OCI-LY7 (cell line): ENCODE data around the gene PDAP1. TPM values are rescaled to one million over a fixed set of nuclear protein-coding genes. Genes with fewer than 3 reads are reported as not detected.

Experiments
- BruUV-seq: library from RNA; stranded (reverse); fragments of 400-500 nt; replicated peaks from 2 replicates; lab custom pipeline; 2021; lab: Mats Ljungman, UMichigan
- CTCF ChIA-PET: fragments of 300-600 bp; sonication (Branson Sonifier 250); formaldehyde crosslinking; loops from one replicate; lab custom pipeline; 2022; ENCODE audit warnings: antibody characterized with exemption; ENCODE audit not compliant: unreplicated experiment; lab: Charles Lee
- POLR2A ChIA-PET: fragments of 300-600 bp; sonication (Branson Sonifier 250); formaldehyde crosslinking; loops from one replicate; lab custom pipeline; 2022; ENCODE audit warnings: antibody characterized with exemption; lab: Charles Lee
- DNase-seq: peaks from one replicate; pipeline ENCODE4 v3.0.0-alpha.2; 2015; ENCODE audit warnings: low spot score
- H2AFZ ChIP-seq: fragments of 200-600 bp; sonication (generic), shearing (Covaris generic); 2 replicates; pipeline ENCODE4 v1.6.1; 2014; ENCODE audit warnings: mild to moderate bottlenecking, antibody characterized with exemption, low read length, moderate library complexity
- H3K27ac ChIP-seq: fragments of 200-600 bp; sonication (generic); 2 replicates; pipeline ENCODE4 v1.5.1; 2014; ENCODE audit warnings: mixed run types, low read depth, mild to moderate bottlenecking, moderate library complexity, low read length, inconsistent platforms; ENCODE audit not compliant: poor library complexity, severe bottlenecking
- H3K36me3 ChIP-seq: fragments of 200-600 bp; sonication (generic); 2 replicates; pipeline ENCODE4 v1.6.1; 2014; ENCODE audit warnings: mild to moderate bottlenecking, antibody characterized with exemption, low read length, moderate library complexity, mixed read lengths; ENCODE audit not compliant: insufficient read depth
- H3K4me1 ChIP-seq: fragments of 200-600 bp; sonication (generic); 2 replicates; pipeline ENCODE4 v1.5.1; 2014; ENCODE audit warnings: mild to moderate bottlenecking, low read length; ENCODE audit not compliant: insufficient read depth, poor library complexity, severe bottlenecking
- H3K4me2 ChIP-seq: fragments of 200-600 bp; sonication (generic); 2 replicates; pipeline ENCODE4 v1.6.1; 2014; ENCODE audit warnings: mild to moderate bottlenecking, low read length
- H3K4me3 ChIP-seq: fragments of 200-600 bp; sonication (generic); 2 replicates; pipeline ENCODE4 v1.5.1; 2014; ENCODE audit warnings: mild to moderate bottlenecking, low read depth, low read length; ENCODE audit not compliant: poor library complexity, severe bottlenecking
- H3K79me2 ChIP-seq: fragments of 200-600 bp; sonication (generic); 2 replicates; pipeline ENCODE4 v1.6.1; 2016; ENCODE audit warnings: low read depth, mild to moderate bottlenecking, low read length, moderate library complexity, mixed read lengths; ENCODE audit not compliant: insufficient read depth
- H3K9me2 ChIP-seq: fragments of 200-600 bp; sonication (generic); 2 replicates; pipeline ENCODE4 v1.6.1; 2016; ENCODE audit warnings: mild to moderate bottlenecking, low read length, mixed read lengths; ENCODE audit not compliant: insufficient read depth
- H3K9me3 ChIP-seq: fragments of 200-600 bp; sonication (generic); 2 replicates; pipeline ENCODE4 v1.6.1; 2014; ENCODE audit warnings: mild to moderate bottlenecking, mixed run types, low read length, mixed read lengths
- H4K20me1 ChIP-seq: fragments of 200-600 bp; sonication (generic); 2 replicates; pipeline ENCODE4 v1.6.1; 2014; ENCODE audit warnings: mild to moderate bottlenecking, antibody characterized with exemption, low read length, moderate library complexity, mixed read lengths; ENCODE audit not compliant: insufficient read depth
- EZH2phosphoT487 ChIP-seq: fragments of 200-600 bp; sonication (generic); IDR thresholded peaks from 2 replicates; pipeline ENCODE4 v1.6.1; 2018; ENCODE audit warnings: low read depth, borderline replicate concordance, mild to moderate bottlenecking, mixed run types, antibody characterized with exemption, low read length, moderate library complexity, mixed read lengths
- intact Hi-C: fragments of 100-400 bp; cut with micrococcal nuclease; formaldehyde crosslinking; loops from one replicate; pipeline ENCODE4 v1.10.0; 2022; ENCODE audit not compliant: unreplicated experiment
- total RNA-seq, 2 experiments: library from RNA; depleted of rRNA in 1 of 2; stranded (reverse); fragments of >200 nt in 1 of 2; shearing (Covaris generic) in 1 of 2; gene quantifications; 2 replicates each; pipeline ENCODE4 v1.2.3, GENCODE V29; 2014 to 2022
- TF ChIP-seq, protein P1 (sequence below): fragments of 200-600 bp; sonication (generic); conservative IDR thresholded peaks from 2 replicates; pipeline ENCODE4 v1.5.1; 2014; ENCODE audit warnings: mild to moderate bottlenecking, antibody characterized with exemption, low read length, moderate library complexity, mixed read lengths

The PDAP1 gene
- total RNA-seq, 2 experiments from 2014 or later = 33.7 to 135 TPM

DNA sequence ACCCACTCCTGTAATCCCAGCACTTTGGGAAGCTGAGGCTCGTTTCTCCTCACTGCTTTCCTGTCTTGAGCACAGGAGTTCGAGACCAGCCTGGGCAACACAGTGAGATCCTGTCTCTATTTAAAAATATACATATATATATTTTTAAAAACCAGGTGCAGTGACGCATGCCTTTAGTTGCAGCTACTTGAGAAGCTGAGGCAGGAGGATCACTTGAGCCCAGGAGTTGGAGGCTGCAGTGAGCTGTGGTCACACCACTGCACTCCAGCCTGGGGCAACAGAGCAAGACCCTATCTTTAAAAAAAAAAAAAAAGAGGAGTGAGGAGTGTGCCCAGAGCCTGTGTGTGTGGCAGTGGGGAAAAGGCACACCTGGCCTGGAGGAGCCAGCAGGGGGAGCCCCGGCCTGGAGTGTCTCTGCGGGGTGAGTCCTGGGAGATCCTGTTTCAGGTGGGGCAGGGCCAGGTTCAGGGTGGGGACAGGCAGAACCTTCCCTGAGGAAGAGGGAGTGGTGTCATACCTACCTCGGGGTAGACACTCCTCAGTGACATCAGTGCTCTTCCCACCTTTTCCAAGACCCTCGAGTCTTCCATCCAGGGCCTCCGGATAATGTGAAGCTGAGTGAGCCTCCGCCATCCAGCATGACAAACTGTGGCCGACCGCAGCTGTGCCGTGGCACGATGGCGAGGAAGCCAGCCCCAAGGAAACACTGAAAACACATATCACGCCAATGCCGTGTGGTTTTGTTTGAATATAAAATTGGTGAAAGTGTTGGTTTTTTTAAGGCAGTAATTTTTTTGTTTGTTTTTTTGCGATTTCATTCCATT lies 42.9 kb downstream of the PDAP1 start:
- intact Hi-C loops = loop anchor here (1.0 kb wide), 1 partner anchor 22 kb away; no protein-coding TSS in a partner anchor

DNA sequence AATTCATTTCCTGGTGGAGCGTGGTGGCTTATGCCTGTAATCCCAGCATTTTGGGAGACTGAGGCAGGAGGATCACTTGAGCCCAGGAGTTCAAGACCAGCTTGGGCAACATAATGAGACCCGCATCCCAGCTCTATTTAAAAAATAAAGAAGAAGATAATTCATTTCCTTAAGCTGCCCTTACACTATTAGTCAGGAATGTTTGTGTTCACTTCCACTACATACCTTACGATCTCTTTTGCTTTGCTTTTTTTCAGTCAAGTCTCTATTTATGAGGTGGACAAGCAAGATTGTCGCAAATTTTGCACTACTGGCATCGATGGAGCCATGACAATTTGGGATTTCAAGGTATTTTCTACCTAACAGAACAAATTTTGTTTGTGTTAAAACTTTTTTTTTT lies 45.1 kb downstream of the PDAP1 start:
- TF ChIP-seq, protein P1, sequence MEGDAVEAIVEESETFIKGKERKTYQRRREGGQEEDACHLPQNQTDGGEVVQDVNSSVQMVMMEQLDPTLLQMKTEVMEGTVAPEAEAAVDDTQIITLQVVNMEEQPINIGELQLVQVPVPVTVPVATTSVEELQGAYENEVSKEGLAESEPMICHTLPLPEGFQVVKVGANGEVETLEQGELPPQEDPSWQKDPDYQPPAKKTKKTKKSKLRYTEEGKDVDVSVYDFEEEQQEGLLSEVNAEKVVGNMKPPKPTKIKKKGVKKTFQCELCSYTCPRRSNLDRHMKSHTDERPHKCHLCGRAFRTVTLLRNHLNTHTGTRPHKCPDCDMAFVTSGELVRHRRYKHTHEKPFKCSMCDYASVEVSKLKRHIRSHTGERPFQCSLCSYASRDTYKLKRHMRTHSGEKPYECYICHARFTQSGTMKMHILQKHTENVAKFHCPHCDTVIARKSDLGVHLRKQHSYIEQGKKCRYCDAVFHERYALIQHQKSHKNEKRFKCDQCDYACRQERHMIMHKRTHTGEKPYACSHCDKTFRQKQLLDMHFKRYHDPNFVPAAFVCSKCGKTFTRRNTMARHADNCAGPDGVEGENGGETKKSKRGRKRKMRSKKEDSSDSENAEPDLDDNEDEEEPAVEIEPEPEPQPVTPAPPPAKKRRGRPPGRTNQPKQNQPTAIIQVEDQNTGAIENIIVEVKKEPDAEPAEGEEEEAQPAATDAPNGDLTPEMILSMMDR = no peak
- TF ChIP-seq EZH2phosphoT487 = no peak
- Histone ChIP-seq H3K79me2 (no peaks in the 10 kb centered on the region), H2AFZ (no peak overlapping the region), H3K4me3 (no peak overlapping the region), H3K4me1 (no peaks in the 10 kb centered on the region), H3K9me3 (no peaks in the 10 kb centered on the region), H3K9me2 (no peaks in the 10 kb centered on the region), H3K27ac (no peak overlapping the region), H4K20me1 (no peaks in the 10 kb centered on the region), H3K36me3 (peaks cover 80% of the 10 kb centered on the region), H3K4me2 (no peak overlapping the region)
- BruUV-seq = no TSS peak
- intact Hi-C loops = no loop called here
- POLR2A ChIA-PET = interaction anchor here (0.7 kb wide), 1 partner anchor 14 kb away, joined by 3 read pairs; no protein-coding TSS in a partner anchor
- CTCF ChIA-PET = no interaction called here
- no peak for DNase-seq

More for the DNA sequence above, 42.9 kb downstream of the PDAP1 start:
- TF ChIP-seq, protein P1 = peak; percentile 78
- no peak for TF ChIP-seq EZH2phosphoT487
- H3K36me3 ChIP-seq = peaks cover 66% of the 10 kb centered on the region
- no peak overlapping the region for H3K27ac ChIP-seq
- H3K9me2 ChIP-seq = no peaks in the 10 kb centered on the region
- no peaks in the 10 kb centered on the region for H3K4me1 ChIP-seq
- DNase-seq = peak; percentile 55
- no peak overlapping the region for H3K4me2 ChIP-seq
- ChIA-PET POLR2A (no interaction called here), CTCF (interaction anchor here (1.1 kb wide), 1 partner anchor 41 kb away, joined by 3 read pairs; no protein-coding TSS in a partner anchor)
- H4K20me1 ChIP-seq = no peaks in the 10 kb centered on the region
- H3K9me3 ChIP-seq = no peaks in the 10 kb centered on the region
- H3K4me3 ChIP-seq = no peak overlapping the region
- no peak overlapping the region for H2AFZ ChIP-seq
- no TSS peak for BruUV-seq
- no peaks in the 10 kb centered on the region for H3K79me2 ChIP-seq

DNA sequence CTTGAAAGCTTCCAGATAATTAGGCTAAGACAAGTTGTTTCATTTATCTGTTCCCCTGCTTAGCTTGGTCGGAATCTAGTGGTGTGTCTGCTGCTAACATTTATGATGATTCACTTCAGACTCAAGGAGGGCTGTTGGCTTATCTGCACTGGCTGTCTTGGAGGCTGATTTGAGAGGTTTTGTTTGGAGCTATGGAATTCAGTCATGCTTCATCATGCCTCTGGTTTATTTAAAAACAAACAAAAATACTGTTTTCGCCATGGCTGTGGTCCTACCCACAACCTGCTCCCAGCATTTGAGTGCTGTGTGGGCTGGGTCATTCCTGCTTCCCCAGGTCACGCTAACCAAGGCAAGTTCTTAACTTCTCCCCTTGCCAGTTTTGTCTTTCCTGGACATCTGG lies 45.6 kb downstream of the PDAP1 start:
- Histone ChIP-seq H3K27ac (no peak overlapping the region), H2AFZ (no peak overlapping the region), H3K4me2 (no peak overlapping the region), H3K9me2 (no peaks in the 10 kb centered on the region), H3K4me3 (no peak overlapping the region), H3K79me2 (no peaks in the 10 kb centered on the region), H4K20me1 (no peaks in the 10 kb centered on the region), H3K4me1 (no peaks in the 10 kb centered on the region), H3K9me3 (no peaks in the 10 kb centered on the region), H3K36me3 (peaks cover 85% of the 10 kb centered on the region)
- no peak for TF ChIP-seq EZH2phosphoT487
- TF ChIP-seq, protein P1 = no peak
- DNase-seq = no peak
- ChIA-PET POLR2A (interaction anchor here (0.6 to 0.7 kb wide), 2 partner anchors 14 to 93 kb away, joined by 3 read pairs; no protein-coding TSS in a partner anchor), CTCF (no interaction called here)
- intact Hi-C loops = no loop called here
- no TSS peak for BruUV-seq
